ENCODE data around the gene RAD50.
"Not testable (repeated sequence)": the region's sequence is repeated elsewhere in the genome, so short reads cannot be mapped to it uniquely, and the experiment has no call there.

RAD50 gene

GRCh38 chr5:132556763-132557477 is at the start of gene RAD50:
Gene RAD50, plus strand, starts transcription at chr5:132556977. Its CDS starts 348 bp downstream, at chr5:132557325.
- DNase-seq: peak; percentile 88

GRCh38 chr5:132510076-132510475 is 46.7 kb upstream of the RAD50 start:
- no peak for DNase-seq

GRCh38 chr5:132513618-132514336 is 43.0 kb upstream of the RAD50 start:
- DNase-seq: not testable (repeated sequence)

- DNase-seq: not testable (repeated sequence)
Observed at GRCh38 chr5:132522067-132522466, 34.7 kb upstream of the RAD50 start.

GRCh38 chr5:132524877-132525276 is 31.9 kb upstream of the RAD50 start:
- DNase-seq: not testable (repeated sequence)

- DNase-seq: no peak
Observed at GRCh38 chr5:132525299-132525724, 31.5 kb upstream of the RAD50 start.

GRCh38 chr5:132526290-132526973 is 30.3 kb upstream of the RAD50 start:
- peak; percentile 48 for DNase-seq

GRCh38 chr5:132526974-132527564 is 29.7 kb upstream of the RAD50 start:
- no peak for DNase-seq

- DNase-seq: no peak
Observed at GRCh38 chr5:132528021-132528420, 28.8 kb upstream of the RAD50 start.

- no peak for DNase-seq
Observed at GRCh38 chr5:132528866-132529634, 27.7 kb upstream of the RAD50 start.

GRCh38 chr5:132530946-132531345 is 25.8 kb upstream of the RAD50 start:
- no peak for DNase-seq

- no peak for DNase-seq
Observed at GRCh38 chr5:132539716-132540115, 17.1 kb upstream of the RAD50 start.

- DNase-seq: no peak
Observed at GRCh38 chr5:132540149-132540548, 16.6 kb upstream of the RAD50 start.

- no peak for DNase-seq
Observed at GRCh38 chr5:132540764-132541163, 16.0 kb upstream of the RAD50 start.

- DNase-seq: no peak
Observed at GRCh38 chr5:132543472-132544201, 13.1 kb upstream of the RAD50 start, which contains the start of gene IL5. Gene IL5, minus strand, starts transcription at chr5:132543522. Its CDS starts 44 bp downstream, at chr5:132543478.

- DNase-seq: no peak
Observed at GRCh38 chr5:132546108-132546507, 10.7 kb upstream of the RAD50 start.

- no peak for DNase-seq
Observed at GRCh38 chr5:132547269-132547668, 9.5 kb upstream of the RAD50 start.

- DNase-seq: not testable (repeated sequence)
Observed at GRCh38 chr5:132548834-132549233, 7.9 kb upstream of the RAD50 start.

GRCh38 chr5:132549576-132549975 is 7.2 kb upstream of the RAD50 start:
- DNase-seq: no peak

GRCh38 chr5:132556153-132556762 is 519 bp upstream of the RAD50 start:
- no peak for DNase-seq

All from activated T-cell treated with anti-CD3 and anti-CD28 coated beads, Interleukin-2, amount 50 U/mL, for 1 hour (primary cell).